Neutrophil (primary cell): ENCODE data around the gene LENG1.
A peak's percentile ranks its signal among the peaks of the same experiment; 100 is the strongest.
"Not testable (repeated sequence)": the region's sequence is repeated elsewhere in the genome, so short reads cannot be mapped to it uniquely, and the experiment has no call there.

ENCODE experiments used
- H3K27ac ChIP-seq: fragments of 200-600 bp; sonication (generic); 2 replicates; pipeline ENCODE4 v1.5.1; 2016; ENCODE audit warnings: mild to moderate bottlenecking, moderate library complexity
- H3K27me3 ChIP-seq: fragments of 200-600 bp; sonication (generic); 2 replicates; pipeline ENCODE4 v1.6.0; 2016; ENCODE audit warnings: mild to moderate bottlenecking
- H3K36me3 ChIP-seq: fragments of 200-600 bp; sonication (generic); 2 replicates; pipeline ENCODE4 v1.5.1; 2017
- H3K4me1 ChIP-seq, 2 experiments: fragments of 200-600 bp in 1 of 2; sonication (generic) in 1 of 2; 1 replicate in 1 of 2; 2 replicates in 1 of 2; pipeline versions ENCODE4 v1.5.1 to v1.6.1; 2013 to 2016; ENCODE audit warnings: low read depth in 1 of 2, low read length in 1 of 2, mild to moderate bottlenecking in 1 of 2, moderate library complexity in 1 of 2; ENCODE audit not compliant: control insufficient read depth in 1 of 2, insufficient read depth in 1 of 2
- H3K4me3 ChIP-seq, 2 experiments: fragments of 200-600 bp in 1 of 2; sonication (generic) in 1 of 2; 1 replicate in 1 of 2; 2 replicates in 1 of 2; pipeline ENCODE4 v1.5.1; 2013 to 2016; ENCODE audit warnings: low read depth in 1 of 2, low read length in 1 of 2, mild to moderate bottlenecking in 1 of 2, moderate library complexity in 1 of 2
- H3K9me3 ChIP-seq: fragments of 200-600 bp; sonication (generic); 2 replicates; pipeline ENCODE4 v1.5.1; 2016
- CTCF ChIP-seq: fragments of 200-600 bp; sonication (generic); IDR thresholded peaks from 2 replicates; pipeline ENCODE4 v1.5.1; 2016; ENCODE audit warnings: antibody characterized with exemption

Gene LENG1

GRCh38 chr19:54186934-54187381 is 27.4 kb upstream of the LENG1 start:
- H3K4me1 ChIP-seq, result peaks cover 19 to 30% of the 10 kb centered on the region in 2 experiments
- peak overlapping the region; percentile 88 to 100 for H3K4me3 ChIP-seq
- peaks cover 59% of the 10 kb centered on the region for H3K36me3 ChIP-seq
- H3K9me3 ChIP-seq, result no peaks in the 10 kb centered on the region
- H3K27ac ChIP-seq, result peak overlapping the region; percentile 100
- no peaks in the 10 kb centered on the region for H3K27me3 ChIP-seq
- no peak for TF ChIP-seq CTCF

- H3K4me3 ChIP-seq, result peak overlapping the region in 1 of 2 experiments; percentile 100
- peaks cover 17 to 28% of the 10 kb centered on the region in 2 experiments for H3K4me1 ChIP-seq
- peak overlapping the region; percentile 100 for H3K27ac ChIP-seq
- H3K9me3 ChIP-seq, result no peaks in the 10 kb centered on the region
- H3K36me3 ChIP-seq, result peaks cover 60% of the 10 kb centered on the region
- no peak for TF ChIP-seq CTCF
- H3K27me3 ChIP-seq, result no peaks in the 10 kb centered on the region
Measured at GRCh38 chr19:54186351-54186750, 26.8 kb upstream of the LENG1 start.

- TF ChIP-seq CTCF, result no peak
- no peak overlapping the region for H3K4me3 ChIP-seq
- H3K9me3 ChIP-seq, result no peaks in the 10 kb centered on the region
- H3K27ac ChIP-seq, result peak overlapping the region; percentile 13
- no peaks in the 10 kb centered on the region for H3K27me3 ChIP-seq
- H3K36me3 ChIP-seq, result peaks cover 90% of the 10 kb centered on the region
- H3K4me1 ChIP-seq, result peaks cover 24 to 26% of the 10 kb centered on the region in 2 experiments
Measured at GRCh38 chr19:54183431-54183830, 23.9 kb upstream of the LENG1 start.

- peaks cover 96% of the 10 kb centered on the region for H3K36me3 ChIP-seq
- H3K27ac ChIP-seq, H3K9me3 ChIP-seq, H3K27me3 ChIP-seq, H3K4me3 ChIP-seq: not testable (repeated sequence)
- H3K4me1 ChIP-seq, result peaks cover 10 to 15% of the 10 kb centered on the region in 2 experiments
Measured at GRCh38 chr19:54181894-54182293, 22.4 kb upstream of the LENG1 start.

- no peak for TF ChIP-seq CTCF
- Histone ChIP-seq H3K4me3 (no peak overlapping the region), H3K4me1 (peaks cover 6 to 7% of the 10 kb centered on the region in 2 experiments), H3K36me3 (peaks cover 96% of the 10 kb centered on the region), H3K9me3 (no peaks in the 10 kb centered on the region), H3K27me3 (no peaks in the 10 kb centered on the region), H3K27ac (no peak overlapping the region)
Measured at GRCh38 chr19:54180691-54181091, 21.2 kb upstream of the LENG1 start.

GRCh38 chr19:54179921-54180461 is 20.5 kb upstream of the LENG1 start:
- Histone ChIP-seq H3K4me3 (no peak overlapping the region), H3K4me1 (peaks cover 6 to 7% of the 10 kb centered on the region in 2 experiments), H3K9me3 (no peaks in the 10 kb centered on the region), H3K27me3 (no peaks in the 10 kb centered on the region), H3K36me3 (peaks cover 96% of the 10 kb centered on the region), H3K27ac (peak overlapping the region; percentile 50)
- TF ChIP-seq CTCF, result peak; percentile 22
